COLO829 (cell line): Measurements from ENCODE around the gene RET.

ENCODE experiments used
- DNase-seq: peaks from one replicate; pipeline ENCODE4 v3.0.0; 2012; ENCODE audit warnings: low spot score

The RET gene

GRCh38 chr10:43108951-43109350 is 32.1 kb downstream of the RET start:
- DNase-seq: no peak

GRCh38 chr10:43109671-43110249 is 32.9 kb downstream of the RET start:
- no peak for DNase-seq

GRCh38 chr10:43110338-43111071 is 33.6 kb downstream of the RET start:
- no peak for DNase-seq

GRCh38 chr10:43111101-43111500 is 34.2 kb downstream of the RET start:
- no peak for DNase-seq

- no peak for DNase-seq
These were observed 35.2 kb downstream of the RET start for GRCh38 chr10:43111921-43112607.

GRCh38 chr10:43112608-43112961 is 35.7 kb downstream of the RET start:
- DNase-seq: no peak

GRCh38 chr10:43113201-43114087 is 36.6 kb downstream of the RET start:
- DNase-seq: no peak

- no peak for DNase-seq
These were observed 37.3 kb downstream of the RET start for GRCh38 chr10:43114088-43114742.

GRCh38 chr10:43114743-43115611 is 38.1 kb downstream of the RET start:
- no peak for DNase-seq

GRCh38 chr10:43115881-43116595 is 39.2 kb downstream of the RET start:
- DNase-seq: no peak

- DNase-seq: no peak
These were observed 39.7 kb downstream of the RET start for GRCh38 chr10:43116596-43116995.

- DNase-seq: no peak
These were observed 40.3 kb downstream of the RET start for GRCh38 chr10:43117031-43117776.

- DNase-seq: no peak
These were observed 41.1 kb downstream of the RET start for GRCh38 chr10:43117777-43118583.

- DNase-seq: no peak
These were observed 42.0 kb downstream of the RET start for GRCh38 chr10:43118631-43119415.

- no peak for DNase-seq
These were observed 42.7 kb downstream of the RET start for GRCh38 chr10:43119416-43120115.

- DNase-seq: no peak
These were observed 43.5 kb downstream of the RET start for GRCh38 chr10:43120116-43120928.
